AG04449 (cell line): ENCODE results near the gene MRPL34.
A peak's percentile ranks its signal among the peaks of the same experiment; 100 is the strongest.

ENCODE experiments used
- CTCF ChIA-PET: fragments of 350-600 bp; formaldehyde crosslinking; extraction: SDS; loops from one replicate; lab custom pipeline; 2021; ENCODE audit warnings: antibody characterized with exemption; lab: Yijun Ruan, JAX
- POLR2A ChIA-PET: fragments of 400-600, 350-600 bp; formaldehyde crosslinking; extraction: SDS; loops from one replicate; lab custom pipeline; 2020; ENCODE audit warnings: antibody characterized with exemption, inconsistent platforms; lab: Yijun Ruan, JAX
- DNase-seq: peaks from one replicate; pipeline ENCODE4 v3.0.0-alpha.2; 2010; ENCODE audit warnings: low read depth, low spot score
- H3K4me3 ChIP-seq: 2 replicates; pipeline ENCODE4 v1.5.1; 2011; ENCODE audit warnings: low read depth, mild to moderate bottlenecking, control low read depth, low read length
- CTCF ChIP-seq: IDR thresholded peaks from one replicate; pipeline ENCODE4 v1.5.1; 2011; ENCODE audit warnings: mild to moderate bottlenecking, moderate library complexity, low read length, control low read depth, inconsistent platforms; ENCODE audit not compliant: insufficient read depth; ENCODE audit errors: missing control alignments

The MRPL34 gene

GRCh38 chr19:17332360-17332676, 26.6 kb downstream of the MRPL34 start:
- ChIA-PET POLR2A (no interaction called here), CTCF (interaction anchor here (1.3 to 2.5 kb wide), 3 partner anchors 54 to 135 kb away, joined by 4 to 11 read pairs (median 6); no protein-coding TSS in a partner anchor)
- TF ChIP-seq CTCF: no peak
- no peak for DNase-seq
- no peak overlapping the region for H3K4me3 ChIP-seq

- DNase-seq: no peak
- ChIA-PET POLR2A (interaction anchor here (0.8 to 1.4 kb wide), 2 partner anchors 24 to 86 kb away, joined by 3 to 4 read pairs; no protein-coding TSS in a partner anchor), CTCF (interaction anchor here (0.9 to 2.5 kb wide), 10 partner anchors 9 to 134 kb away, joined by 3 to 11 read pairs (median 4); partner anchors contain the start of gene MRPL34)
- no peak for TF ChIP-seq CTCF
- no peak overlapping the region for H3K4me3 ChIP-seq
Observed at GRCh38 chr19:17332677-17333581, 27.3 kb downstream of the MRPL34 start.

GRCh38 chr19:17333611-17334413, 28.1 kb downstream of the MRPL34 start:
- no peak for TF ChIP-seq CTCF
- H3K4me3 ChIP-seq: peak overlapping the region; percentile 71
- no peak for DNase-seq
- ChIA-PET POLR2A (interaction anchor here (0.8 to 1.4 kb wide), 4 partner anchors 8 to 86 kb away, joined by 3 to 4 read pairs (median 4); partner anchors contain the start of gene MVB12A), CTCF (interaction anchor here (0.9 to 1.6 kb wide), 7 partner anchors 8 to 74 kb away, joined by 3 to 7 read pairs (median 4); partner anchors contain the start of gene MRPL34)

- ChIA-PET POLR2A (interaction anchor here (1.0 to 1.4 kb wide), 3 partner anchors 9 to 85 kb away, joined by 3 to 4 read pairs (median 4); partner anchors contain the start of genes DDA1 and MVB12A), CTCF (interaction anchor here (1.2 to 2.0 kb wide), 10 partner anchors 11 to 131 kb away, joined by 4 to 12 read pairs (median 5); partner anchors contain the start of gene MRPL34)
- peak; percentile 93 for DNase-seq
- TF ChIP-seq CTCF: no peak
- peak within 1 kb of the TSS; percentile 71 for H3K4me3 ChIP-seq
Observed at GRCh38 chr19:17334414-17335409, 29.0 kb downstream of the MRPL34 start, which contains the start of gene ANO8. Gene ANO8 (minus strand): TSS chr19:17334855. CDS start chr19:17334670, 185 bp downstream.

- ChIA-PET POLR2A (interaction anchor here (1.1 to 1.4 kb wide), 2 partner anchors 26 to 84 kb away, joined by 4 read pairs; partner anchors contain the start of genes DDA1 and MVB12A), CTCF (interaction anchor here (1.3 to 2.0 kb wide), 9 partner anchors 10 to 130 kb away, joined by 4 to 12 read pairs (median 5); partner anchors contain the start of gene MRPL34)
- no peak for TF ChIP-seq CTCF
- H3K4me3 ChIP-seq: no peak overlapping the region
- no peak for DNase-seq
Observed at GRCh38 chr19:17335575-17335974, 29.9 kb downstream of the MRPL34 start.
